ENCODE data around the gene RNF44. TPM values are rescaled to one million over a fixed set of nuclear protein-coding genes. Genes with fewer than 3 reads are reported as not detected.

Gene RNF44
- total RNA-seq (2014; rRNA removed; shearing (Covaris generic)) = 47.4 and 61.2 TPM in 2 replicates
- total RNA-seq (2022) = 164 and 207 TPM in 2 replicates
- percentile 80 among the genes with signal in this experiment for Bru-seq, nascent RNA
- BruChase-seq, experiment 1, labeled RNA remaining after a 6-hour chase = percentile 88 among the genes with signal in this experiment
- percentile 93 among the genes with signal in this experiment for BruChase-seq, experiment 2, labeled RNA remaining after a 2-hour chase
- long read RNA-seq, partial matches to known transcripts = 17 of 120 reads
- long read RNA-seq, other reads (novel, unspliced or antisense) = 100 of 120 reads

- H3K4me1 ChIP-seq (ENCODE audit: insufficient read depth, low read length, poor library complexity, severe bottlenecking) = peaks cover 71% of the 10 kb centered on the region
- peak within 1 kb of the TSS; percentile 28; the same call in 1 of the 2 replicates for H2AFZ ChIP-seq (ENCODE audit: low read length)
Observed at GRCh38 chr5:176536902-176537553, at the start of gene RNF44. Gene RNF44 (minus strand): TSS chr5:176537402. CDS start chr5:176532472, 4,930 bp downstream.

DNA sequence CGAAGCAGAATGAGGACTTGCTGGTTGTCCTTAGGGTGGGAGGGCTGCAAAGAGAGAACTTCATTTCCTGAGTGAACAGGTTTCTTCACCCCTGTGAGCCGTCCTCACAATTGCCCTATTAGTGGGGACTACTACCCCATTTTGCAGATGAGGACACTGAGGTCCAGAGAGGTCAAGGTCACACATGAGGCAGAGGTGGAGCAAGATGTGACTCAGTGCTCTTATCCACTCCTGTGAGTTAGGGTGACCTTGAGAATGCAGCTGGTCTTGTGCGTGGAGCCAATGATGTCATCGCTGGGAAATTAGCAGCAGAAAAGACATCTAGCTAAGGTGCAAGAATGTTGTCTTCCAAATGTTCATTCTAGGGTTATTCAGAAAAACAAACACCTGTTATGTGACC is 45.9 kb upstream of the RNF44 start:
- CTCF ChIA-PET (ENCODE audit: unreplicated experiment) = no interaction called here

More at GRCh38 chr5:176536902-176537553, at the start of gene RNF44:
- TF ChIP-seq EZH2phosphoT487 (IDR thresholded peaks at IDR 0.05; ENCODE audit: borderline replicate concordance, low read depth, low read length) (no peak), CTCF (conservative IDR thresholded peaks at IDR 0.05; ENCODE audit: low read length) (no peak)
- H3K36me3 ChIP-seq (ENCODE audit: insufficient read depth, low read length) = peaks cover 41% of the 10 kb centered on the region
- H3K9me3 ChIP-seq (ENCODE audit: low read length) = no peaks in the 10 kb centered on the region
- no peaks in the 10 kb centered on the region for H3K9me2 ChIP-seq (ENCODE audit: insufficient read depth, low read length)
- H4K20me1 ChIP-seq (ENCODE audit: insufficient read depth, low read length) = 0 out of 2 replicates have a peak, but pooled peaks cover 7% of the 10 kb centered on the region
- H3K27ac ChIP-seq (ENCODE audit: low read depth, low read length, poor library complexity, severe bottlenecking) = peak within 1 kb of the TSS; percentile 99
- peak within 1 kb of the TSS; percentile 79 for H3K4me3 ChIP-seq (ENCODE audit: low read depth, low read length, poor library complexity, severe bottlenecking)
- POLR2A ChIA-PET = interaction anchor here (0.5 to 3.5 kb wide), 11 partner anchors 9 to 465 kb away, joined by 3 to 24 read pairs (median 3); no protein-coding TSS in a partner anchor
- intact Hi-C loops (cut with micrococcal nuclease; ENCODE audit: unreplicated experiment) = loop anchor here (2.0 to 10.0 kb wide), 2 partner anchors 88 to 468 kb away; partner anchors contain the start of genes FAF2 and UIMC1
- DNase-seq (ENCODE audit: low spot score) = peak; percentile 98
- no TSS peak for BruUV-seq (replicated peaks)
- peaks cover 44% of the 10 kb centered on the region for H3K79me2 ChIP-seq (ENCODE audit: insufficient read depth, low read depth, low read length)
- CTCF ChIA-PET (ENCODE audit: unreplicated experiment) = interaction anchor here (0.9 kb wide), 1 partner anchor 101 kb away, joined by 4 read pairs; no protein-coding TSS in a partner anchor
- peak within 1 kb of the TSS; percentile 95 for H3K4me2 ChIP-seq (ENCODE audit: low read length)

More for the DNA sequence above, 45.9 kb upstream of the RNF44 start:
- BruUV-seq (replicated peaks) = no TSS peak
- Histone ChIP-seq H3K36me3 (ENCODE audit: insufficient read depth, low read length) (no peaks in the 10 kb centered on the region), H3K9me2 (ENCODE audit: insufficient read depth, low read length) (no peaks in the 10 kb centered on the region), H4K20me1 (ENCODE audit: insufficient read depth, low read length) (no peaks in the 10 kb centered on the region), H3K9me3 (ENCODE audit: low read length) (peaks cover 15% of the 10 kb centered on the region), H3K4me3 (ENCODE audit: low read depth, low read length, poor library complexity, severe bottlenecking) (no peak overlapping the region), H2AFZ (ENCODE audit: low read length) (no peak overlapping the region), H3K27ac (ENCODE audit: low read depth, low read length, poor library complexity, severe bottlenecking) (no peak overlapping the region), H3K4me2 (ENCODE audit: low read length) (no peak overlapping the region), H3K4me1 (ENCODE audit: insufficient read depth, low read length, poor library complexity, severe bottlenecking) (no peaks in the 10 kb centered on the region), H3K79me2 (ENCODE audit: insufficient read depth, low read depth, low read length) (no peaks in the 10 kb centered on the region)
- no peak for DNase-seq (ENCODE audit: low spot score)
- POLR2A ChIA-PET = no interaction called here
- TF ChIP-seq EZH2phosphoT487 (IDR thresholded peaks at IDR 0.05; ENCODE audit: borderline replicate concordance, low read depth, low read length) (no peak), CTCF (conservative IDR thresholded peaks at IDR 0.05; ENCODE audit: low read length) (no peak)
- intact Hi-C loops (cut with micrococcal nuclease; ENCODE audit: unreplicated experiment) = no loop called here
